ENCODE data around the gene PTPN6. TPM values are rescaled to one million over a fixed set of nuclear protein-coding genes. Genes with fewer than 3 reads are reported as not detected.

The PTPN6 gene
- total RNA-seq, 1 experiment from 2014 or later: 28.4 TPM

DNA sequence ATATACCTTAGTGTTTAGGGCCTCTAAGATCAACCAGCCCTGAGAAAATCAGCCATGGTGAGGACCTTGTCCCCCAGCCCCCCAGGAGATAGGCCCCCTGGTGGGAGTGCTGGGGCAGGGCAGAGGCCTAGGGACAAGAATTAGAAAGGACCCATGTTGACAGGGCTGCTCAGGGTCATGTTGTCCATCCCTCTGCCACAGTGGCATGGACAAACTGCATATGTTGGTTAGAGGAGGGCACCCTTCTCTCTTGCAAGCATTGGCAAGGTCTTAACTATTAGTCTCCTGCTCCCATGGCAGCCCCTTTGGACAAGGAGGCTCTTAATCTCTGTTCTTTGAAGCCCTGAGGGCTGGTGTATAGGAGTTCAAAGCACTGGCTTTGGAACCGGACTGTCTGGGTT, 755 bp upstream of the PTPN6 start:
- ATAC-seq: no peak
- no peaks in the 10 kb centered on the region for H4K20me1 ChIP-seq (ENCODE audit: low read length)
- H3K4me1 ChIP-seq (ENCODE audit: insufficient read depth, low read length): peaks cover 10% of the 10 kb centered on the region
- no peaks in the 10 kb centered on the region for H3K9me2 ChIP-seq (replicated peaks; ENCODE audit: low read length)
- CTCF ChIA-PET: no interaction called here
- intact Hi-C loops (cut with micrococcal nuclease): no loop called here
- no TSS peak for BruUV-seq (replicated peaks)
- H2AFZ ChIP-seq (ENCODE audit: low read length): no peak overlapping the region
- H3K4me2 ChIP-seq (ENCODE audit: low read length): no peak overlapping the region
- TF ChIP-seq EZH2 (IDR thresholded peaks at IDR 0.05; ENCODE audit: low read length, unreplicated experiment) (no peak), EZH2phosphoT487 (IDR thresholded peaks at IDR 0.05; ENCODE audit: borderline replicate concordance, low read length) (no peak)
- TF ChIP-seq, protein P1, sequence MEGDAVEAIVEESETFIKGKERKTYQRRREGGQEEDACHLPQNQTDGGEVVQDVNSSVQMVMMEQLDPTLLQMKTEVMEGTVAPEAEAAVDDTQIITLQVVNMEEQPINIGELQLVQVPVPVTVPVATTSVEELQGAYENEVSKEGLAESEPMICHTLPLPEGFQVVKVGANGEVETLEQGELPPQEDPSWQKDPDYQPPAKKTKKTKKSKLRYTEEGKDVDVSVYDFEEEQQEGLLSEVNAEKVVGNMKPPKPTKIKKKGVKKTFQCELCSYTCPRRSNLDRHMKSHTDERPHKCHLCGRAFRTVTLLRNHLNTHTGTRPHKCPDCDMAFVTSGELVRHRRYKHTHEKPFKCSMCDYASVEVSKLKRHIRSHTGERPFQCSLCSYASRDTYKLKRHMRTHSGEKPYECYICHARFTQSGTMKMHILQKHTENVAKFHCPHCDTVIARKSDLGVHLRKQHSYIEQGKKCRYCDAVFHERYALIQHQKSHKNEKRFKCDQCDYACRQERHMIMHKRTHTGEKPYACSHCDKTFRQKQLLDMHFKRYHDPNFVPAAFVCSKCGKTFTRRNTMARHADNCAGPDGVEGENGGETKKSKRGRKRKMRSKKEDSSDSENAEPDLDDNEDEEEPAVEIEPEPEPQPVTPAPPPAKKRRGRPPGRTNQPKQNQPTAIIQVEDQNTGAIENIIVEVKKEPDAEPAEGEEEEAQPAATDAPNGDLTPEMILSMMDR (conservative IDR thresholded peaks at IDR 0.05; ENCODE audit: low read depth, low read length): no peak
- no peaks in the 10 kb centered on the region for H3K36me3 ChIP-seq (ENCODE audit: low read depth, low read length)
- H3K79me2 ChIP-seq (ENCODE audit: low read length): peaks cover 5% of the 10 kb centered on the region; the same call in 1 of the 2 replicates
- H3K9me3 ChIP-seq (ENCODE audit: low read length): no peaks in the 10 kb centered on the region
- POLR2A ChIA-PET (ENCODE audit: unreplicated experiment): no interaction called here
- H3K27ac ChIP-seq (ENCODE audit: low read length): no peak overlapping the region
- H3F3A ChIP-seq (ENCODE audit: low read length, unreplicated experiment): peaks cover 3% of the 10 kb centered on the region
- DNase-seq: no peak
- H3K9ac ChIP-seq (ENCODE audit: low read length): no peak overlapping the region
- H3K4me3 ChIP-seq (ENCODE audit: low read length): no peak overlapping the region
- no peaks in the 10 kb centered on the region for H3K27me3 ChIP-seq (ENCODE audit: low read length)

DNA sequence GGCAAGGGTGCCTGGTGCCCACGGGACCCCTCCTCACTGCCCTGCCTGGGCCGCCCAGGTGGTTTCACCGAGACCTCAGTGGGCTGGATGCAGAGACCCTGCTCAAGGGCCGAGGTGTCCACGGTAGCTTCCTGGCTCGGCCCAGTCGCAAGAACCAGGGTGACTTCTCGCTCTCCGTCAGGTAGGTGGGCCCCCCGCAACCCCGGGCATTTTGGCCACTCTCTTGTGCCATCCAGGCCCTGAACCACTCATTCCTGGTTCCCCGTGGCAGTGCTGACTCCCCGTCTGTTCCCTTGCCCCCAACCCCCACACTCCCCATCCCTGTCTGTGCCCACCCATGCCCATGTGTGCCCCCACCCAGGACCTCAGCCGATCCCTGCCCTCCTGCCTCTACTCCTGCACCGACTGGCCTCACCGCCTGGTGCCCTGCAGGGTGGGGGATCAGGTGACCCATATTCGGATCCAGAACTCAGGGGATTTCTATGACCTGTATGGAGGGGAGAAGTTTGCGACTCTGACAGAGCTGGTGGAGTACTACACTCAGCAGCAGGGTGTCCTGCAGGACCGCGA, 480 bp downstream of the PTPN6 start:
- Histone ChIP-seq H3K4me3 (ENCODE audit: low read length) (no peak overlapping the region), H3K27ac (ENCODE audit: low read length) (no peak overlapping the region), H3K4me2 (ENCODE audit: low read length) (no peak overlapping the region), H3K9me3 (ENCODE audit: low read length) (no peaks in the 10 kb centered on the region), H3K4me1 (ENCODE audit: insufficient read depth, low read length) (0 out of 2 replicates have a peak, but pooled peaks cover 3% of the 10 kb centered on the region), H3K27me3 (ENCODE audit: low read length) (no peaks in the 10 kb centered on the region), H3K79me2 (ENCODE audit: low read length) (no peaks in the 10 kb centered on the region), H3K9ac (ENCODE audit: low read length) (no peak overlapping the region), H3F3A (ENCODE audit: low read length, unreplicated experiment) (no peaks in the 10 kb centered on the region), H2AFZ (ENCODE audit: low read length) (no peak overlapping the region), H4K20me1 (ENCODE audit: low read length) (no peaks in the 10 kb centered on the region), H3K36me3 (ENCODE audit: low read depth, low read length) (no peaks in the 10 kb centered on the region), H3K9me2 (replicated peaks; ENCODE audit: low read length) (no peaks in the 10 kb centered on the region)
- TF ChIP-seq EZH2 (IDR thresholded peaks at IDR 0.05; ENCODE audit: low read length, unreplicated experiment) (no peak), EZH2phosphoT487 (IDR thresholded peaks at IDR 0.05; ENCODE audit: borderline replicate concordance, low read length) (no peak)
- TF ChIP-seq, protein P1 (conservative IDR thresholded peaks at IDR 0.05; ENCODE audit: low read depth, low read length): no peak
- no TSS peak for BruUV-seq (replicated peaks)
- ChIA-PET POLR2A (ENCODE audit: unreplicated experiment) (no interaction called here), CTCF (no interaction called here)
- DNase-seq: no peak
- intact Hi-C loops (cut with micrococcal nuclease): no loop called here
- no peak for ATAC-seq

DNA sequence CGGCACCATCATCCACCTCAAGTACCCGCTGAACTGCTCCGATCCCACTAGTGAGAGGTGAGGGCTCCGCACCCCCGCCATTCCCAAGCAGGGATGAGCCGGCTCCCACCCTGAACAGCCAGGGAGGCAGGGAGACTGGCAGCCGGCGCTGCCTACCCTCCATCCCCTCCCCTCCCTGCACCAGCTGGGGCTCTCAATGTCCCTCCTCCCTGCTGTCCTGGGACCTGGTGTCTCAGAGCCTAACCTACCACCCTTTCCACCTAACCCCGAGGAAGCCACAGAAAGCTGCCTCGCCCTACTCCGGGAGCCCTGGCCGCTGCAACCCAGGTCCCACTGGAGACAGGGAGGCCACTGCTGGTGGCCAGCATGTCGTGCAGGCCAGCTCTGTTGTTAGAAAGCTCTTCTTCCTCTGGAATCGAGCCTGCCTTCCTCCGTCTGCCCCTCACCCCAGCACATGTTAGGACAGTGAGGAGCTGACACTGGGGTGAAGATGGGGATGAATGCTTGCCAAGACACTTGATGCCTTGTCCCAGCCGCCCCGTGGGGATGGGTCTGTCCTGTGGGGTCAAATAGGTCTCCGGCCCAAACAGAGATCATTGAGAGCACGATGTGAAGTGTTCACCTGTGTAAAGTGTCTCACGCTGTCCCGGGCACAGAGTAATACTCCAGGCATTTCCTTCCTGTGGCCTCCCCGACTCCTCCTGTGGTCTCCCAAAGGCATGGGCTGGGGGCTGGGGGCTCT, 1.1 kb downstream of the PTPN6 start:
- Histone ChIP-seq H3F3A (ENCODE audit: low read length, unreplicated experiment) (no peaks in the 10 kb centered on the region), H3K9ac (ENCODE audit: low read length) (no peak overlapping the region), H3K36me3 (ENCODE audit: low read depth, low read length) (no peaks in the 10 kb centered on the region), H2AFZ (ENCODE audit: low read length) (no peak overlapping the region), H4K20me1 (ENCODE audit: low read length) (no peaks in the 10 kb centered on the region), H3K9me2 (replicated peaks; ENCODE audit: low read length) (no peaks in the 10 kb centered on the region), H3K4me1 (ENCODE audit: insufficient read depth, low read length) (no peaks in the 10 kb centered on the region), H3K4me2 (ENCODE audit: low read length) (no peak overlapping the region), H3K27ac (ENCODE audit: low read length) (no peak overlapping the region), H3K9me3 (ENCODE audit: low read length) (no peaks in the 10 kb centered on the region), H3K79me2 (ENCODE audit: low read length) (no peaks in the 10 kb centered on the region), H3K27me3 (ENCODE audit: low read length) (no peaks in the 10 kb centered on the region), H3K4me3 (ENCODE audit: low read length) (no peak overlapping the region)
- DNase-seq (no peak), ATAC-seq (no peak)
- CTCF ChIA-PET: no interaction called here
- TF ChIP-seq EZH2phosphoT487 (IDR thresholded peaks at IDR 0.05; ENCODE audit: borderline replicate concordance, low read length) (no peak), EZH2 (IDR thresholded peaks at IDR 0.05; ENCODE audit: low read length, unreplicated experiment) (no peak)
- TF ChIP-seq, protein P1 (conservative IDR thresholded peaks at IDR 0.05; ENCODE audit: low read depth, low read length): no peak
- POLR2A ChIA-PET (ENCODE audit: unreplicated experiment): no interaction called here
- no TSS peak for BruUV-seq (replicated peaks)
- intact Hi-C loops (cut with micrococcal nuclease): no loop called here
